Fibroblast of villous mesenchyme (primary cell): ENCODE measurements around the gene CEACAM7. TPM values are rescaled to one million over a fixed set of nuclear protein-coding genes. Genes with fewer than 3 reads are reported as not detected.

Source experiments
- DNase-seq: peaks from one replicate; pipeline ENCODE4 v3.0.0-alpha.2; 2010; ENCODE audit warnings: low read depth
- H3K4me3 ChIP-seq: 2 replicates; pipeline ENCODE4 v1.5.1; 2011; ENCODE audit warnings: low read depth, mild to moderate bottlenecking, low read length
- CTCF ChIP-seq: IDR thresholded peaks from 2 replicates; pipeline ENCODE4 v1.5.1; 2012; ENCODE audit warnings: low read depth, mild to moderate bottlenecking, low read length; ENCODE audit not compliant: insufficient read depth
- total RNA-seq: library from RNA; depleted of rRNA; stranded (reverse); fragments of >200 nt; gene quantifications from 2 replicates; pipeline ENCODE4 v1.2.3, GENCODE V29; 2012

Gene CEACAM7
- total RNA-seq, 1 donor, result not detected

GRCh38 chr19:41695745-41696144, 7.7 kb upstream of the CEACAM7 start:
- TF ChIP-seq CTCF, result no peak
- no peak overlapping the region for H3K4me3 ChIP-seq
- no peak for DNase-seq

GRCh38 chr19:41694831-41695635, 7.0 kb upstream of the CEACAM7 start:
- H3K4me3 ChIP-seq, result no peak overlapping the region
- DNase-seq, result no peak
- TF ChIP-seq CTCF, result no peak

- no peak for TF ChIP-seq CTCF
- no peak for DNase-seq
- H3K4me3 ChIP-seq, result no peak overlapping the region
Observed at GRCh38 chr19:41694196-41694595, 6.1 kb upstream of the CEACAM7 start.

GRCh38 chr19:41691268-41691970, 3.3 kb upstream of the CEACAM7 start:
- no peak overlapping the region for H3K4me3 ChIP-seq
- peak; percentile 62 for TF ChIP-seq CTCF
- DNase-seq, result no peak

GRCh38 chr19:41690801-41691065, 2.7 kb upstream of the CEACAM7 start:
- DNase-seq, result no peak
- H3K4me3 ChIP-seq, result no peak overlapping the region
- TF ChIP-seq CTCF, result no peak

GRCh38 chr19:41689993-41690800, 2.1 kb upstream of the CEACAM7 start:
- H3K4me3 ChIP-seq, result no peak overlapping the region
- TF ChIP-seq CTCF, result no peak
- DNase-seq, result no peak
